HG02623 (cell line): ENCODE results near the gene AKAP6.
"Not testable (repeated sequence)": the region's sequence is repeated elsewhere in the genome, so short reads cannot be mapped to it uniquely, and the experiment has no call there.

Source experiments
- ATAC-seq: cut with Tn5 transposase; IDR thresholded peaks from one replicate; pipeline ENCODE4 v1.9.1; 2021; ENCODE audit warnings: moderate library complexity; ENCODE audit not compliant: unreplicated experiment

The AKAP6 gene

DNA sequence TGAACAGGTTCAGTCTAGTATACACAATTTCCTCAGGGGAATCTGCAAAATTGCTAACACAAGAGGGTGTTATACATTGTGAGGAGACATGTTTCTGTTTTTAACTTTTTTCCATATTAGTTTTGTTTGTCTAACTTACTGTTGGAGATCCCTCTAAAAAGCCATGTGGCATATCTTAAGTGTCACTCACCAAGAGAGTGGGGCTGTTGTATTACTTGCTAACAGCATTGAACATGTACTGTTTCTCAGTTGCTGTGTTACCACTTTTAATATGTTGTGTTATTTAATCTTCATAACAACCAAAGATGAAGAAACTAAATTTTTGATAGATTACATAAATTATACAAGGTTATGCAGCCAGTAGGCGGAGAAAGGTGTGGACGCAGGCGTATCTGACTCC lies 455.3 kb downstream of the AKAP6 start:
- ATAC-seq: no peak

GRCh38 chr14:32785585-32785984 lies 456.5 kb downstream of the AKAP6 start:
- no peak for ATAC-seq

DNA sequence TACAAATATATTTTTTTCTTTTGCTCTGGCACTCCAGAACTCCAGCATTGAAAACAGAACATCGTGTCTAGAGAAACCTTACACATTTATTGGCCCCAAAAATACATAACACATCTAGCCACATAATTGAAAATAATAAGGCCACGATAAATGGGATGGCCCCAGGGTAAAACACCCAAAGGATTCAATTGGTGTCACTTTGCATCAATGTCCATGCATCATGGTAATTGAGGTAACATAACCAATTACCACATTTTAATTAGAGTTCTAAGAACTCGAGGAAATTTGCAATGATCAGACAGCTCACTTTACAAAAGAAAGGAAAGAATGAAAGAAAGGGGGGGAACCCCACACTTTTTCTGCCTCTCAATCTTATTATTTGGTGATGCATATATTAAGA lies 457.8 kb downstream of the AKAP6 start:
- no peak for ATAC-seq

GRCh38 chr14:32793033-32793432 lies 463.9 kb downstream of the AKAP6 start:
- ATAC-seq: not testable (repeated sequence)

- no peak for ATAC-seq
These were observed 471.2 kb downstream of the AKAP6 start for GRCh38 chr14:32800320-32800719.

- no peak for ATAC-seq
These were observed 473.2 kb downstream of the AKAP6 start for GRCh38 chr14:32802295-32802694.

DNA sequence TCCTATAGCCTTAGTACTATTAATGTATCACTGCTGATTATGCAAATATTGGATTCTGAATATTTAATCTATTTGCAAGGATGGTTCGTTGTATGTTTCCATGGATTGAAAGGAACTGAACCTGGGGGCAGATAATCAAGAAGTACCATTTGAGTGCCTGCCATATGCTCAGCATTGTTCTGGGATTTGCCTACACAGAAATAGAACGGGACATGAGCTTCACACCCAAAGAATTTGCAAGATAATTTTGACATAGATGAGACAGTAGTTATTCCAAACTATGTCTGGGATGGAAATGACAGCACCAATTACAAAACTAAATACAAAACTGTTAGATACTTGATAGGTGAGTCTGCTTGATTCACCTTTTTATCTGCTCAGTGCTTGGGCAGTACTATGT lies 476.9 kb downstream of the AKAP6 start:
- no peak for ATAC-seq

- ATAC-seq: no peak
These were observed 479.5 kb downstream of the AKAP6 start for GRCh38 chr14:32808644-32809043.

GRCh38 chr14:32809255-32809654 lies 480.2 kb downstream of the AKAP6 start:
- no peak for ATAC-seq

DNA sequence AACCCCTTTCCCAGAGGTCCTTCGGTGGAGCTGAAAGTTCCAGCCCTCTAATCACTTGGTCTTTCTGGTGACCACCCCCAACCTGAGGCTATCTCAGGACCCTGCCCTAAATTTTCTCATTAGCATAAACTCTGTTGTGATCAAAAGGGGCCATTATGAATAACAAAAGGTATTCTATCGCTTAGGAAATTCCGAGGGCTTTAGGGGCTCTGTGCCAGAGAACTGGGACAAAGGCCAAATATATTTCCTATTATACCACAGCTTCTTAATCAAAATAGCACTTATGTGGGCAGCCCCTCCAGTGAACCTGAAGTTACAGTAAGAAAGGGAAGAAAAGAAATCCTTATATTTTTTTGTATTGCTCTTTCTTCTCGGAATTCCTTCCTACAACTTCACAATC lies 484.3 kb downstream of the AKAP6 start:
- no peak for ATAC-seq

GRCh38 chr14:32814721-32815120 lies 485.6 kb downstream of the AKAP6 start:
- no peak for ATAC-seq

GRCh38 chr14:32816588-32816987 lies 487.5 kb downstream of the AKAP6 start:
- ATAC-seq: no peak

- no peak for ATAC-seq
These were observed 488.7 kb downstream of the AKAP6 start for GRCh38 chr14:32817780-32818179.

DNA sequence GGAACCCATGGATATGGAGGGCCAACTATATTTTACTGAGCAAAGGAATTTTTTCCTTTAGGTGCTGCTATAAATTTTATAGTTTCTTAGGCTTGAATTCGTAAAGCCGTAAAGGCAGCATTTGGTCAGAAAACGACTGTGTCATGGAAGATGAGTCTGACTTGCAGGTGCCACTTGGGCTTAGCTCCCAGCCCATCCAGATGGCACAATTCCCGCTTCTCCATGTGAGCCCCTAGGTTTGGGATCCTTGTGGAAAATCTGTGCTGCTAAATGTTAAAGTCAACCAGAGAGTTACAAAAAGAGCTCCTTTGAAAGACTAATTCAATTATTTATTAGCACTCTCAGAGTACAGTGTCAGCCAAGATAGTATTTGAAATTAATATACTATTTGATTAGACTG lies 489.5 kb downstream of the AKAP6 start:
- no peak for ATAC-seq

- ATAC-seq: no peak
These were observed 491.1 kb downstream of the AKAP6 start for GRCh38 chr14:32820181-32820580.

- no peak for ATAC-seq
These were observed 491.6 kb downstream of the AKAP6 start for GRCh38 chr14:32820682-32821081.

DNA sequence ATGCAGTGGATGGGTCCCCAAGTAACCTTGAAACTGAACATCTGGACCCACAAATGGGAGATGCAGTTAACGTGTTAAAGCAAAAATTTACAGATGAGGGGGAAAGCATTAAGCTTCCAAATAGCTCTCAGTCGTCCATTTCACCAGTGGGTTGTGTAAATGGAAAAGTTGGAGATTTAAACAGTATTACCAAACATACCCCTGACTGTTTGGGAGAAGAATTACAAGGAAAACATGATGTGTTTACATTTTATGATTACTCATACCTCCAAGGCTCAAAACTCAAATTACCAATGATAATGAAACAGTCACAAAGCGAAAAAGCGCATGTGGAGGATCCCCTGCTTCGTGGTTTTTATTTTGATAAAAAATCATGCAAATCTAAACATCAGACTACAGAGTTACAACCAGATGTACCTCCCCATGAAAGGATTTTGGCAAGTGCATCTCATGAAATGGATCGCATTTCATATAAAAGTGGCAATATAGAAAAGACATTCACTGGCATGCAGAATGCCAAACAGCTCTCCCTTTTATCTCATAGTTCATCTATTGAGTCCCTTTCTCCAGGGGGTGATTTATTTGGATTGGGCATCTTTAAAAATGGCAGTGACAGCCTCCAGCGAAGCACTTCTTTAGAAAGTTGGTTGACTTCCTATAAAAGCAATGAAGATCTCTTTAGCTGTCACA lies 493.0 kb downstream of the AKAP6 start:
- ATAC-seq: no peak

DNA sequence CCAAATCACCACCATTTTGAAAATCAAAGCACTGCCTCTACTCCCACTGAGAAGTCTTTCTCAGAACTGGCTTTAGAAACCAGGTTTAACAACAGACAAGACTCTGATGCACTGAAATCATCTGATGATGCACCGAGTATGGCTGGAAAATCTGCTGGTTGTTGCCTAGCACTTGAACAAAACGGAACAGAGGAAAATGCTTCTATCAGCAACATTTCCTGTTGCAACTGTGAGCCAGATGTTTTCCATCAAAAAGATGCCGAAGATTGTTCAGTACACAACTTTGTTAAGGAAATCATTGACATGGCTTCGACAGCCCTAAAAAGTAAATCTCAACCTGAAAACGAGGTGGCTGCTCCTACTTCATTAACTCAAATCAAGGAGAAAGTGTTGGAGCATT lies 494.6 kb downstream of the AKAP6 start:
- no peak for ATAC-seq

- no peak for ATAC-seq
These were observed 495.1 kb downstream of the AKAP6 start for GRCh38 chr14:32824195-32824594.

- ATAC-seq: no peak
These were observed 496.0 kb downstream of the AKAP6 start for GRCh38 chr14:32825058-32825457.

GRCh38 chr14:32826404-32827082 lies 497.4 kb downstream of the AKAP6 start:
- no peak for ATAC-seq

- ATAC-seq: no peak
These were observed 498.4 kb downstream of the AKAP6 start for GRCh38 chr14:32827514-32827913.

DNA sequence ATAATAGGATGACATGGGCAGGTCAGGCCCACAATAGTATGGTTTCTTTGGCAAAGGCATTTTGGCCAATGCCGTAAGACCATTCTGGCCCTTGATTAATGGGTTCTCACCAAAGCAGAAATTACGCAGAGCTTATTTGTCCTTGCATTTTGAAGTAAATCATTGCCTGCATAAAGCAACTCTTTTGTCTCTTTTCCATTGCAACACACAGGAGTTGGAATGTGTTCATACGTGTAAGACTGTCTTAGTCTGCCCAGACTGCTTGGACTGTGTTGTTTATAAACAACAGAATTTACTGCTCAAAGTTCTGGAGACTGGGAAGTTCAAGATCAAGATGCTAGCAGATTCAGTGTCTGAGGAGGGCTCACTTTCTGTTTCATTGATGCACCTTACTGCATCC lies 506.8 kb downstream of the AKAP6 start:
- no peak for ATAC-seq
